Measurements from ENCODE around the gene BANP.
"Not testable (repeated sequence)": the region's sequence is repeated elsewhere in the genome, so short reads cannot be mapped to it uniquely, and the experiment has no call there.

The BANP gene

GRCh38 chr16:88034770-88035169 is 83.5 kb downstream of the BANP start:
- no peaks in the 10 kb centered on the region; the same call in 1 of the 2 replicates for H3K79me2 ChIP-seq (ENCODE audit: insufficient read depth, low read length)
- H4K20me1 ChIP-seq (ENCODE audit: insufficient read depth, low read length), result no peaks in the 10 kb centered on the region
- no peak overlapping the region for H3K27ac ChIP-seq (ENCODE audit: low read length)
- no peaks in the 10 kb centered on the region for H3K4me1 ChIP-seq (ENCODE audit: insufficient read depth, low read length)
- H3K9me3 ChIP-seq (ENCODE audit: insufficient read depth, low read length, severe bottlenecking), result no peaks in the 10 kb centered on the region
- H3K9ac ChIP-seq (ENCODE audit: low read depth, low read length), result no peak overlapping the region
- no peak overlapping the region for H2AFZ ChIP-seq (ENCODE audit: low read depth, low read length)
- peaks cover 40% of the 10 kb centered on the region for H3K36me3 ChIP-seq (ENCODE audit: insufficient read depth, low read length)
- ATAC-seq (ENCODE audit: insufficient read depth, low read depth), result no peak
- no peaks in the 10 kb centered on the region for H3K27me3 ChIP-seq (ENCODE audit: insufficient read depth, low read length, poor library complexity)
- no peak for TF ChIP-seq CTCF (IDR thresholded peaks at IDR 0.05; ENCODE audit: borderline replicate concordance, extremely low read depth, low read length, poor library complexity, severe bottlenecking)
- TF ChIP-seq EZH2 (IDR thresholded peaks at IDR 0.05; ENCODE audit: borderline replicate concordance, low read depth, low read length, severe bottlenecking), result no peak
- DNase-seq, result no peak
- H3K4me3 ChIP-seq (ENCODE audit: low read depth in 1 of 2, low read length in 2 of 2), result no peak overlapping the region
- no peak overlapping the region for H3K4me2 ChIP-seq (ENCODE audit: insufficient read depth, low read length)

GRCh38 chr16:88035292-88035691 is 84.1 kb downstream of the BANP start:
- Histone ChIP-seq H3K36me3 (ENCODE audit: insufficient read depth, low read length) (peaks cover 40% of the 10 kb centered on the region), H3K79me2 (ENCODE audit: insufficient read depth, low read length) (no peaks in the 10 kb centered on the region; the same call in 1 of the 2 replicates), H3K9ac (ENCODE audit: low read depth, low read length) (no peak overlapping the region), H3K9me3 (ENCODE audit: insufficient read depth, low read length, severe bottlenecking) (no peaks in the 10 kb centered on the region), H3K27ac (ENCODE audit: low read length) (no peak overlapping the region), H2AFZ (ENCODE audit: low read depth, low read length) (no peak overlapping the region), H3K4me3 (ENCODE audit: low read depth in 1 of 2, low read length in 2 of 2) (no peak overlapping the region), H3K4me1 (ENCODE audit: insufficient read depth, low read length) (no peaks in the 10 kb centered on the region), H3K4me2 (ENCODE audit: insufficient read depth, low read length) (no peak overlapping the region), H3K27me3 (ENCODE audit: insufficient read depth, low read length, poor library complexity) (no peaks in the 10 kb centered on the region), H4K20me1 (ENCODE audit: insufficient read depth, low read length) (no peaks in the 10 kb centered on the region)
- ATAC-seq (ENCODE audit: insufficient read depth, low read depth) (no peak), DNase-seq (no peak)
- no peak for TF ChIP-seq CTCF (IDR thresholded peaks at IDR 0.05; ENCODE audit: borderline replicate concordance, extremely low read depth, low read length, poor library complexity, severe bottlenecking)
- TF ChIP-seq EZH2 (IDR thresholded peaks at IDR 0.05; ENCODE audit: borderline replicate concordance, low read depth, low read length, severe bottlenecking), result no peak

GRCh38 chr16:88035884-88036639 is 84.8 kb downstream of the BANP start:
- peaks cover 38% of the 10 kb centered on the region for H3K36me3 ChIP-seq (ENCODE audit: insufficient read depth, low read length)
- not testable (repeated sequence) for H3K27me3 ChIP-seq (ENCODE audit: insufficient read depth, low read length, poor library complexity); H3K4me2 ChIP-seq (ENCODE audit: insufficient read depth, low read length); H3K27ac ChIP-seq (ENCODE audit: low read length); H3K9ac ChIP-seq (ENCODE audit: low read depth, low read length); H3K4me3 ChIP-seq (ENCODE audit: low read depth in 1 of 2, low read length in 2 of 2); DNase-seq; H2AFZ ChIP-seq (ENCODE audit: low read depth, low read length); H3K79me2 ChIP-seq (ENCODE audit: insufficient read depth, low read length); ATAC-seq (ENCODE audit: insufficient read depth, low read depth); H4K20me1 ChIP-seq (ENCODE audit: insufficient read depth, low read length); H3K4me1 ChIP-seq (ENCODE audit: insufficient read depth, low read length); H3K9me3 ChIP-seq (ENCODE audit: insufficient read depth, low read length, severe bottlenecking)

- H3K9me3 ChIP-seq (ENCODE audit: insufficient read depth, low read length, severe bottlenecking); DNase-seq; H3K4me1 ChIP-seq (ENCODE audit: insufficient read depth, low read length); H2AFZ ChIP-seq (ENCODE audit: low read depth, low read length); ATAC-seq (ENCODE audit: insufficient read depth, low read depth); H3K27ac ChIP-seq (ENCODE audit: low read length); H3K4me2 ChIP-seq (ENCODE audit: insufficient read depth, low read length); H3K4me3 ChIP-seq (ENCODE audit: low read depth in 1 of 2, low read length in 2 of 2); H4K20me1 ChIP-seq (ENCODE audit: insufficient read depth, low read length); H3K79me2 ChIP-seq (ENCODE audit: insufficient read depth, low read length); H3K27me3 ChIP-seq (ENCODE audit: insufficient read depth, low read length, poor library complexity); H3K9ac ChIP-seq (ENCODE audit: low read depth, low read length): not testable (repeated sequence)
- peaks cover 38% of the 10 kb centered on the region for H3K36me3 ChIP-seq (ENCODE audit: insufficient read depth, low read length)
Measured at GRCh38 chr16:88036640-88036996, 85.4 kb downstream of the BANP start.

GRCh38 chr16:88037359-88037758 is 86.1 kb downstream of the BANP start:
- not testable (repeated sequence) for ATAC-seq (ENCODE audit: insufficient read depth, low read depth); H3K4me1 ChIP-seq (ENCODE audit: insufficient read depth, low read length); H2AFZ ChIP-seq (ENCODE audit: low read depth, low read length); H3K9me3 ChIP-seq (ENCODE audit: insufficient read depth, low read length, severe bottlenecking); H3K27me3 ChIP-seq (ENCODE audit: insufficient read depth, low read length, poor library complexity); H3K9ac ChIP-seq (ENCODE audit: low read depth, low read length); H3K27ac ChIP-seq (ENCODE audit: low read length); H3K4me2 ChIP-seq (ENCODE audit: insufficient read depth, low read length); H4K20me1 ChIP-seq (ENCODE audit: insufficient read depth, low read length); H3K4me3 ChIP-seq (ENCODE audit: low read depth in 1 of 2, low read length in 2 of 2); H3K79me2 ChIP-seq (ENCODE audit: insufficient read depth, low read length); DNase-seq
- H3K36me3 ChIP-seq (ENCODE audit: insufficient read depth, low read length), result peaks cover 38% of the 10 kb centered on the region

GRCh38 chr16:88037876-88038525 is 86.8 kb downstream of the BANP start:
- not testable (repeated sequence) for H2AFZ ChIP-seq (ENCODE audit: low read depth, low read length); H3K4me2 ChIP-seq (ENCODE audit: insufficient read depth, low read length); H3K27ac ChIP-seq (ENCODE audit: low read length); H4K20me1 ChIP-seq (ENCODE audit: insufficient read depth, low read length); H3K4me1 ChIP-seq (ENCODE audit: insufficient read depth, low read length); H3K9ac ChIP-seq (ENCODE audit: low read depth, low read length); H3K4me3 ChIP-seq (ENCODE audit: low read depth in 1 of 2, low read length in 2 of 2); H3K79me2 ChIP-seq (ENCODE audit: insufficient read depth, low read length); H3K9me3 ChIP-seq (ENCODE audit: insufficient read depth, low read length, severe bottlenecking); DNase-seq; ATAC-seq (ENCODE audit: insufficient read depth, low read depth); H3K27me3 ChIP-seq (ENCODE audit: insufficient read depth, low read length, poor library complexity)
- peaks cover 36% of the 10 kb centered on the region for H3K36me3 ChIP-seq (ENCODE audit: insufficient read depth, low read length)
